ENCODE measurements around the gene PPP1R13B.

The PPP1R13B gene

GRCh38 chr14:103885509-103885932 is 38.1 kb upstream of the PPP1R13B start:
- no peak overlapping the region for H3K27ac ChIP-seq
- no peak for TF ChIP-seq CTCF (conservative IDR thresholded peaks at IDR 0.05)

GRCh38 chr14:103884854-103885253 is 37.5 kb upstream of the PPP1R13B start:
- H3K27ac ChIP-seq = no peak overlapping the region
- TF ChIP-seq CTCF (conservative IDR thresholded peaks at IDR 0.05) = no peak

- no peak for TF ChIP-seq CTCF (conservative IDR thresholded peaks at IDR 0.05)
- peak overlapping the region; percentile 99; the same call in 1 of the 2 replicates for H3K27ac ChIP-seq
Observed at GRCh38 chr14:103883263-103883523, 35.8 kb upstream of the PPP1R13B start.

GRCh38 chr14:103882503-103883262 is 35.3 kb upstream of the PPP1R13B start:
- peak overlapping the region; percentile 99 for H3K27ac ChIP-seq
- no peak for TF ChIP-seq CTCF (conservative IDR thresholded peaks at IDR 0.05)

- no peak for TF ChIP-seq CTCF (conservative IDR thresholded peaks at IDR 0.05)
Observed at GRCh38 chr14:103881268-103882201, 34.2 kb upstream of the PPP1R13B start.

GRCh38 chr14:103880348-103881267 is 33.2 kb upstream of the PPP1R13B start:
- H3K27ac ChIP-seq = peak overlapping the region; percentile 99

More at GRCh38 chr14:103881268-103882201, 34.2 kb upstream of the PPP1R13B start:
- H3K27ac ChIP-seq = peak overlapping the region; percentile 99

More at GRCh38 chr14:103880348-103881267, 33.2 kb upstream of the PPP1R13B start:
- TF ChIP-seq CTCF (conservative IDR thresholded peaks at IDR 0.05) = no peak

Data from VCaP (cell line).